Measurements from ENCODE around the gene TM9SF3.
"Not testable (repeated sequence)": the region's sequence is repeated elsewhere in the genome, so short reads cannot be mapped to it uniquely, and the experiment has no call there.

TM9SF3 gene

DNA sequence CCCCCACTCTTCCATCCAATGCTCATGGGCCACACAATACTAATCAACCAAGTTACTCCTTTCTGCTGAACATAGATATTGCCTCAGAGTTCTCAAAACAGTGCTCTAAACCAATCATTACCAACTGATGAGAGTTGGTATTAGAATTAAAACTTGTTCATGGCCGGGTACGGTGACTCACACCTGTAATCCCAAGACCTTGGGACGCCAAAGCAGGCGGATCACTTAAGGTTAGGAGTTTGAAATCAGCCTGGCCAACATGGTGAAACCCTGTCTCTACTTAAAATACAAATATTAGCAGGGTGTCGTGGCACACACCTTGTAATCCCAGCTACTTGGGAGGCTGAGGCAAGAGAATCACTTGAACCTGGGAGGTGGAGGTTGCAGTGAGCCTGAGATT is 8.2 kb downstream of the TM9SF3 start:
- in situ Hi-C loops (cut with HindIII; ENCODE audit: low pct_ligation_motif_present, low sequenced_read_pairs) = no loop called here
- Histone ChIP-seq H3K4me3 (ENCODE audit: low read depth, low read length) (no peak overlapping the region), H3K27me3 (replicated peaks) (no peaks in the 10 kb centered on the region), H3K36me3 (replicated peaks) (no peaks in the 10 kb centered on the region), H3K27ac (no peak overlapping the region)
- DNase-seq = no peak
- TF ChIP-seq, protein P1, sequence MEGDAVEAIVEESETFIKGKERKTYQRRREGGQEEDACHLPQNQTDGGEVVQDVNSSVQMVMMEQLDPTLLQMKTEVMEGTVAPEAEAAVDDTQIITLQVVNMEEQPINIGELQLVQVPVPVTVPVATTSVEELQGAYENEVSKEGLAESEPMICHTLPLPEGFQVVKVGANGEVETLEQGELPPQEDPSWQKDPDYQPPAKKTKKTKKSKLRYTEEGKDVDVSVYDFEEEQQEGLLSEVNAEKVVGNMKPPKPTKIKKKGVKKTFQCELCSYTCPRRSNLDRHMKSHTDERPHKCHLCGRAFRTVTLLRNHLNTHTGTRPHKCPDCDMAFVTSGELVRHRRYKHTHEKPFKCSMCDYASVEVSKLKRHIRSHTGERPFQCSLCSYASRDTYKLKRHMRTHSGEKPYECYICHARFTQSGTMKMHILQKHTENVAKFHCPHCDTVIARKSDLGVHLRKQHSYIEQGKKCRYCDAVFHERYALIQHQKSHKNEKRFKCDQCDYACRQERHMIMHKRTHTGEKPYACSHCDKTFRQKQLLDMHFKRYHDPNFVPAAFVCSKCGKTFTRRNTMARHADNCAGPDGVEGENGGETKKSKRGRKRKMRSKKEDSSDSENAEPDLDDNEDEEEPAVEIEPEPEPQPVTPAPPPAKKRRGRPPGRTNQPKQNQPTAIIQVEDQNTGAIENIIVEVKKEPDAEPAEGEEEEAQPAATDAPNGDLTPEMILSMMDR (IDR thresholded peaks at IDR 0.05; ENCODE audit: low read depth, low read length, missing control alignments) = no peak

DNA sequence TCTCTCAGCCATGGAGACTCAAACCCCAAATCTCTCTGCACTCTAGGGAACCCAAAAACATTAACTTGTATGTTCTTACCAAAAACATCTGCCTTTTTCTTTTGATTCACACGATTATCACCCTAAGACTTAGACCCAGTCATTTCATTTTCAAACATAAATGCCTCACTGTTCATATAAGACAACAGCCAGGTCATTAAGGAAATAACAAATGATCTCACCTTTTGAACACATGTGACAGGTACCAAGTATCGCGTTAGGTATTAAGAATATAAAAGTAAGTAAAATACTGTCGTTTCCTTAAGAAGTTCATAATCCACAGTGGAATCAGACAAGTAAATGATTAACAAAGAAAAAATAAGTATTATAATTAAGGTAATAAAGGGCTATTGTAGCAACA is 8.8 kb downstream of the TM9SF3 start:
- Histone ChIP-seq H3K4me3 (ENCODE audit: low read depth, low read length) (no peak overlapping the region), H3K36me3 (replicated peaks) (no peaks in the 10 kb centered on the region), H3K27me3 (replicated peaks) (no peaks in the 10 kb centered on the region), H3K27ac (no peak overlapping the region)
- DNase-seq = no peak
- in situ Hi-C loops (cut with HindIII; ENCODE audit: low pct_ligation_motif_present, low sequenced_read_pairs) = no loop called here
- TF ChIP-seq, protein P1 (IDR thresholded peaks at IDR 0.05; ENCODE audit: low read depth, low read length, missing control alignments) = no peak

DNA sequence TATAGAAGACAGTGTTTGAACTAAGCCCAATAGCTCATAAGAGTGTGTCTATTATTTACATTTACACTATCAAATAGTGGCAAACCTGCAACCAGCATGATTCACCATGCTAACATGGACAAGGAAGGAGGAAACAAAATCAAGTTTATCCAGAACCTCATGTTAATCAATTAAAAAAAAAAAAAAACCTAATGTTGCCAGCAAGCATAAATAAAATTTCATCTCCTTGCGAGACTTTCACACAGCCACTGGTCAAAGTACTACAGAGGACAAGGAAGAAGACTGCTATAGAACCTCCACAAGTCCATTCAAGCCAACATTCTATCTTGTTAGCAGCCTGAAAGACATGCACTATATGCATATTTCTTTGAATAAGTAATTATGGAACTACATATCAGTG is 9.7 kb downstream of the TM9SF3 start:
- in situ Hi-C loops (cut with HindIII; ENCODE audit: low pct_ligation_motif_present, low sequenced_read_pairs) = no loop called here
- Histone ChIP-seq H3K27me3 (replicated peaks) (no peaks in the 10 kb centered on the region), H3K27ac (no peak overlapping the region), H3K36me3 (replicated peaks) (no peaks in the 10 kb centered on the region), H3K4me3 (ENCODE audit: low read depth, low read length) (no peak overlapping the region)
- DNase-seq = no peak
- TF ChIP-seq, protein P1 (IDR thresholded peaks at IDR 0.05; ENCODE audit: low read depth, low read length, missing control alignments) = no peak

DNA sequence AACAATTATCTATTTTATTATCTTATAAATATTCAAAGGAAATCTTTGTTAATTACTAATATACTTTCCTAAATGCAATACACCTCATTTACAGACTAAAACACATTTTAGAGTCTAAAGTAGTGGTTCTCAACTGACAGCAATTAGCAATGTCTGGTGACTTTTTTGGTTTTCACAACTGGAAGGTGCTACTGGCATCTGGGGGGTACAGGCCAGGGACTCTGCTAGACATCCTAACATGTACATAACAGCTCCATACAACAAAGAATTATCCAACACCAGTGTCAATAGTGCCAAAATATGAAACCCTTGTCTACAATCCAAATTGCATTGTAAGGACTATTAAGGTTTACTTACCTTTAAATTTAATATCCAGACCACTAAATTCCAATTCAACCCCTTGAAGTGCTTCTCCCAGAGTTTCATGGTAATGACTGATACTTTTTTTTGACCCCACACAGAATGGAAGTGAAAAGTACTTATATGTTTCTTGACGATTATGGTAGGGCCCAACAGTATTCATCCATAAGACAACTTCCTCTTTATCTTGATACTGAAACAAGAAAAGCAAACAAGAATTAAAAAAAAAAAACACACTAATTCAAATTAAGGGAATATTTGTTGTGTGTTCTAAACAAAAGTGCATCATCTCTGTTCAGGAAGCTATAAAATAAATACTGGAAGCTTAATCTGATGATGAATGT is 10.4 kb downstream of the TM9SF3 start:
- H3K27me3 ChIP-seq (replicated peaks) = no peaks in the 10 kb centered on the region
- no peak for DNase-seq
- no peaks in the 10 kb centered on the region for H3K36me3 ChIP-seq (replicated peaks)
- H3K27ac ChIP-seq = no peak overlapping the region
- in situ Hi-C loops (cut with HindIII; ENCODE audit: low pct_ligation_motif_present, low sequenced_read_pairs) = no loop called here
- H3K4me3 ChIP-seq (ENCODE audit: low read depth, low read length) = no peak overlapping the region
- TF ChIP-seq, protein P1 (IDR thresholded peaks at IDR 0.05; ENCODE audit: low read depth, low read length, missing control alignments) = no peak

DNA sequence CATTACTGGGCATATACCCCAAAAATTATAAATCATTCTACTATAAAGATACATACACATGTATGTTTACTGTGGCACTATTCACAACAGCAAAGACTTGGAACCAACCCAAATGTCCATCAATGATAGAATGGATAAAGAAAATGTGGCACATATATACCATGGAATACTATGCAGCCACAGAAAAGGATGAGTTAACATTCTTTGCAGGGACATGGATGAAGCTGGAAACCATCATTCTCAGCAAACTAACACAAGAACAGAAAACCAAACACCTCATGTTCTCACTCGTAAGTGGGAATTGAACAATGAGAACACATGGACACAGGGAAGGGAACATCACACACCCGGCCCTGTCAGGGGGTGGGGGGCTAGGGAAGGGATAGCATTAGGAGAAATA is 12.2 kb downstream of the TM9SF3 start:
- H3K36me3 ChIP-seq (replicated peaks); DNase-seq; H3K27ac ChIP-seq; H3K4me3 ChIP-seq (ENCODE audit: low read depth, low read length); H3K27me3 ChIP-seq (replicated peaks); in situ Hi-C loops (cut with HindIII; ENCODE audit: low pct_ligation_motif_present, low sequenced_read_pairs): not testable (repeated sequence)

DNA sequence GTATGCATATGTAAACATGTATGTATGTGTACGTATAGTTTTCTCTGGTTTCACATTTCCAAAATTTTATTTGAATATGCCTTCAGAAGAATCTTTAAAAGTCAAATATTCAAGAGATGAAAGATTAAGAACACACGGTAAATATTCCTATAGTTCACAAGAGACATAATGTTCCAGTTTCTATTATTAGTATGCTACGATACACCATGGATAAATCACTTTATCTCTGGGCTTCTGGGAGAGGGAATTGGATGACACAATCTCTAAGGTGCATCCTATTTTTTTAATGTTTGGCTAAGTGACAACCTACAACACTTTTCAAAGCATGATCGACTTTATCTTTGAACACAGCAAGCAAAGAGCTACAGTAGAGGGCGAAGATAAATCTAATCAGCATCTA is 13.8 kb downstream of the TM9SF3 start:
- Histone ChIP-seq H3K27ac (no peak overlapping the region), H3K4me3 (ENCODE audit: low read depth, low read length) (no peak overlapping the region), H3K36me3 (replicated peaks) (no peaks in the 10 kb centered on the region), H3K27me3 (replicated peaks) (no peaks in the 10 kb centered on the region)
- TF ChIP-seq, protein P1 (IDR thresholded peaks at IDR 0.05; ENCODE audit: low read depth, low read length, missing control alignments) = no peak
- DNase-seq = no peak
- in situ Hi-C loops (cut with HindIII; ENCODE audit: low pct_ligation_motif_present, low sequenced_read_pairs) = no loop called here
